Activated CD4-positive, alpha-beta T cell treated with anti-CD3 and anti-CD28 coated beads, Interleukin-2, amount 10 ng/mL, durations not matched to agents 24 days and 14 days (primary cell): Measurements from ENCODE around the gene ATG13. TPM values are rescaled to one million over a fixed set of nuclear protein-coding genes. Genes with fewer than 3 reads are reported as not detected.
"Not testable (repeated sequence)": the region's sequence is repeated elsewhere in the genome, so short reads cannot be mapped to it uniquely, and the experiment has no call there.

Experiments used
- DNase-seq: peaks from one replicate; pipeline ENCODE4 v3.0.0; 2022
- H3K27ac Mint-ChIP-seq: one replicate; pipeline ENCODE4 v1.8.0; 2022; ENCODE audit warnings: mild to moderate bottlenecking, mixed read lengths
- H3K27me3 Mint-ChIP-seq: one replicate; pipeline ENCODE4 v1.8.0; 2022; ENCODE audit warnings: mixed read lengths
- H3K36me3 Mint-ChIP-seq: one replicate; pipeline ENCODE4 v1.8.0; 2022; ENCODE audit warnings: low read depth, mild to moderate bottlenecking, mixed read lengths
- H3K4me1 Mint-ChIP-seq: one replicate; pipeline ENCODE4 v1.8.0; 2021; ENCODE audit warnings: mixed read lengths
- H3K4me3 Mint-ChIP-seq: one replicate; pipeline ENCODE4 v1.8.0; 2022; ENCODE audit warnings: mild to moderate bottlenecking, moderate library complexity, mixed read lengths
- H3K9me3 Mint-ChIP-seq: one replicate; pipeline ENCODE4 v1.8.0; 2021; ENCODE audit warnings: mixed read lengths
- intact Hi-C: fragments of 100-400 bp; cut with micrococcal nuclease; formaldehyde crosslinking; loops from one replicate; pipeline ENCODE4 v1.15.1; 2023
- total RNA-seq: library from RNA; stranded (reverse); gene quantifications from 2 replicates; pipeline ENCODE4 v1.2.3, GENCODE V29; 2022

ATG13 gene
- total RNA-seq, 1 donor from 2014 or later, result 55.4 TPM

DNA sequence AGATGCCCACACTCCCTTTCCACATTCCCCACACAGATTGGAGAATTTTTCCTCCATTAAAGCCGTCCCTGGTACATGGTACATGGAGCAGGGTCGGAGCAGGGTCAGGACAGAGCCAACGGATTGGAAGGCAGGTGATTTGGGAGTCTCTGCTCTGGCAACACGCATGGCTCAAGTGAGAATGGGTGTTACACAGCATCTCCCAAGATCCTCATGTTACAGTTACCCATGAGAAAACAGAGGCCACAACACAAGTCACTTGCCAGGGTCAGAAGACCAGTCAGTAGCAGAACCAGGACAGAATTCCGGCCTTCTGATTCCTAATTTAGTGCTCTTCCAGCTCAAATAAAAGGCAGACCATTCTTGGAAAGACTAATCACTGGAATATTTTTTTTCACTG, 94.0 kb downstream of the ATG13 start:
- no peaks in the 10 kb centered on the region for H3K27me3 Mint-ChIP-seq
- intact Hi-C loops, result no loop called here
- DNase-seq, result no peak
- H3K9me3 Mint-ChIP-seq, result no peaks in the 10 kb centered on the region
- peaks cover 4% of the 10 kb centered on the region for H3K4me1 Mint-ChIP-seq
- H3K4me3 Mint-ChIP-seq, result no peak overlapping the region
- H3K27ac Mint-ChIP-seq, result no peak overlapping the region
- peaks cover 20% of the 10 kb centered on the region for H3K36me3 Mint-ChIP-seq

DNA sequence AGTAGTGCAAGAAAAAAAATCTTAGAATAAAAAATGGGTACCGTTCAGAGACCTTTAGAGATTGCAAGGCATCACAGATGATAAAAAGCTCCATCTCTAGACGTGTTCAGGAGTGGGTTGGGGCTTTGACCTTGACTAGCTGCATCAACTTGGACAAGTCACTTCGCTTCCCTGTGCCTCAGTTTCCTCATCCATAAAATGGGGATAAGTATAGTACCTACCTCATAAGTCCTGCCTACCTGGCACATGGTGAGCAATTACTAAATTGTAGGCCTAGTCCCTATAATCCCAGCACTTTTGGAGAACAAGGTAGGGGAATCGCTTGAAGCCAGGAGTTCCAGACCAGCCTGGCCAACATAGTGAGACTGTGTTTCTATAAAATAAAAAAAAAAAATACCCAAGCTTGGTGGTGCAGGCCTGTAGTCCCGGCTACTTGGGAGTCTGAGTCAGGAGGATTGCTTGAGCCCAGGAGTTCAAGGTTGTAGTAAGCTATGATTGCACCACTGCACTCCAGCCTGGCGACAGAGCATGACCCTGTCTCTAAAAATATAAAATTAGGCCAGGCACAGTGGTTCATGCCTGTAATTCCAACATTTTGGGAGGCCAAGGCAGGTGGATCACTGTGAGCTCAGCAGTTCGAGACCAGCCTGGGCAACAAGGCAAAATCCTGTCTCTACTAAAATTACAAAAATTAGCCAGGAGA, 95.7 kb downstream of the ATG13 start:
- intact Hi-C loops, result no loop called here
- no peaks in the 10 kb centered on the region for H3K27me3 Mint-ChIP-seq
- no peak for DNase-seq
- H3K4me3 Mint-ChIP-seq, result no peak overlapping the region
- H3K27ac Mint-ChIP-seq, result no peak overlapping the region
- H3K4me1 Mint-ChIP-seq, result peaks cover 2% of the 10 kb centered on the region
- peaks cover 7% of the 10 kb centered on the region for H3K36me3 Mint-ChIP-seq
- no peaks in the 10 kb centered on the region for H3K9me3 Mint-ChIP-seq

DNA sequence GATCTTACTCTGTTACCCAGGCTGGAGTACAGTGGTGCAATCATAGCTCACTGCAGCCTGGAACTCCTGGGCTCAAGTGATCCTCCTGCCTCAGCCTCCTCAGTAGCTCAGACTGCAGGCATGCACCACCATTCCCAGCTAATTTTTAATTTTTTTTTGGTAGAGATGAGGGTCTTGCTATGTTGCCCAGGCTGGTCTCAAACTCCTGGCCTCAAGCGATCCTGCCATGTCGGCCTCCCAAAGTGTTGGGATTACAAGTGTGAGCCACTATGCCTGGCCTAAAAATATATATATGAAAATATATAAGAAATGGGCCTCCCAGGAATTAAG, 100.4 kb downstream of the ATG13 start:
- H3K27me3 Mint-ChIP-seq, H3K36me3 Mint-ChIP-seq, intact Hi-C loops, DNase-seq, H3K4me1 Mint-ChIP-seq, H3K4me3 Mint-ChIP-seq, H3K27ac Mint-ChIP-seq, H3K9me3 Mint-ChIP-seq: not testable (repeated sequence)

DNA sequence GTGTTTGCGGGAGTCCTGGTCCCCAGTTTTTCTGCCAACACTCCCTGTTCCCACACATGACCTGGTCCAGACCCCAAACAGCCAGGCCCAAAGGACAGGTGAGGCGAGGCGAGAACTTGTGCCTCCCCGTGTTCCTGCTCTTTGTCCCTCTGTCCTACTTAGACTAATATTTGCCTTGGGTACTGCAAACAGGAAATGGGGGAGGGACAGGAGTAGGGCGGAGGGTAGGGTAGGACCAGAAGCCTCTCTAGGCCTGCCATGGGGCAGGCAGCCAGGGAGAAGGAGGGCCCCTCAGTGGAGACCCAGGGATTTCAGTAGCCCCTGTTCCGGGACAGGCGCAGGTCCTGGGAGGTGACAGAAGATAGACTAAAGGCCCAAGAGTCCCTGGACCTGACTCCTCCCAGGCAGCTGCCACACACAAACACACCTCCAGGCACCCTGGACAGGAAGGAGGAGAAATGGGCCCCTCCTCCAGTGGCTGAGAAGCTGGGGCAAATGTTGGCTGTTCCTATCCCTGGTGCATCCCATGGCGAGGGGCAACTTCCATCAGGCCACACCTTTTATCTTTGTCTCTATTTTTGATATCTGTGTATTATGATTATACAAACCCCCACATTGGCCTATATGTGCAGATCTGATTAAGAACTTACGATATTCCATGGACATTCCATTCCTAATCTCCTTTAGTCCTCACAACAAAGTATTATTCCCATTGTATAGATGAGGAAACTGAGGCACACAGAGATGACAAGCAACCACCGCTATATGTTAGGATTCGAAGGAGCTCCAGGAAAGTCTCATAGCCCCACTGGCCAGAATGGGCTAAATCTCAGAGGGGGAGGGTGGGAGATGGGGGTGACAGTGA, 101.0 kb downstream of the ATG13 start:
- Mint-ChIP-seq H3K27ac (no peak overlapping the region), H3K4me3 (no peak overlapping the region), H3K36me3 (no peaks in the 10 kb centered on the region), H3K9me3 (no peaks in the 10 kb centered on the region), H3K27me3 (no peaks in the 10 kb centered on the region), H3K4me1 (peaks cover 3% of the 10 kb centered on the region)
- intact Hi-C loops, result no loop called here
- DNase-seq, result no peak

DNA sequence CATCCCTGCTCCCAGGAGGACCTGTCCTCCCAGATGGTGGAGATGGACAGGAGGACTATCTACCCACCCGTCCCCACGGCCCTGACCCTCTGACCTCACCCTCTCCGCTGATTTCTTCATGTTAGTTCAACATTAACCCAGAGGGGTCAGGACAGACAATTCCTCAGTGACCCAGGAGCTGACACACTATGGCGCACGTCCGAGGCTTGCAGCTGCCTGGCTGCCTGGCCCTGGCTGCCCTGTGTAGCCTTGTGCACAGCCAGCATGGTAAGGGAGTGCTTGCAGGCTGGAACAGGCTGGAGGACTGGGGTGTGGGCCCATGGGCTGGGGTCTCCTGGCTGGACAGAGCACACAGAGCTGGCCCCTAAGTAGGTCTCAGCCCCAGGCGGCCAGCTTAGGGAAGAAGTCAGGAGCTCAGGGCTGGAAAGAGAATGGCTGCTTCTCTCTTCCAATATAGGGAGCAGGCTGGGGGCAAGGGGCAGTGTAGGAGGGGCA, 101.7 kb downstream of the ATG13 start, which contains the start of gene F2:
Gene F2 (plus strand): TSS at position 166 of the 495 bp plus-strand sequence. CDS start 23 bp downstream, at position 189.
- no peak within 1 kb of the TSS for H3K27ac Mint-ChIP-seq
- no peaks in the 10 kb centered on the region for H3K9me3 Mint-ChIP-seq
- H3K4me3 Mint-ChIP-seq, result no peak within 1 kb of the TSS
- DNase-seq, result no peak
- no peaks in the 10 kb centered on the region for H3K36me3 Mint-ChIP-seq
- intact Hi-C loops, result no loop called here
- peaks cover 3% of the 10 kb centered on the region for H3K4me1 Mint-ChIP-seq
- no peaks in the 10 kb centered on the region for H3K27me3 Mint-ChIP-seq

- Mint-ChIP-seq H3K36me3 (no peaks in the 10 kb centered on the region), H3K4me3 (no peak overlapping the region), H3K27ac (no peak overlapping the region), H3K27me3 (no peaks in the 10 kb centered on the region), H3K9me3 (no peaks in the 10 kb centered on the region), H3K4me1 (peaks cover 3% of the 10 kb centered on the region)
- intact Hi-C loops, result no loop called here
- DNase-seq, result no peak
Measured at GRCh38 chr11:46719543-46720218, 102.3 kb downstream of the ATG13 start.

DNA sequence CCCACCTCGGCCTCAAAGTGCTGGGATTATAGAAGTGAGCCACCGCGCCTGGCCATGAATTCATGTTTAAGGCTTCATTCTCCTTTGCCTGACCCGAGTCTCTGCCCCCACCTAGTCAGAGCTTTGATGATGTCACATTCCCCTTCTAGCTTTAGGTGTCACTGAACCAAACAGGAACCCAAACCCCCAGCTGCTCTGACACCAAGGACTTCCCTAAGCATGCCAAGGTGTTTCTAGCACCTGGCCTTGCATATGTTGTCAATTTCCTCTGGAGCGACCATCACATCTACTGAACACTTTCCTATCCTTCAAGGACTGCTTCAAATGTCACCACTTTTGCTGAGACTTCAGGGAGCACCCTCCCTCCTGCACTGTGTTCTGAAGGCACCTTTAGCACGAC, 103.9 kb downstream of the ATG13 start:
- no peak overlapping the region for H3K4me3 Mint-ChIP-seq
- intact Hi-C loops, result no loop called here
- H3K4me1 Mint-ChIP-seq, result peaks cover 3% of the 10 kb centered on the region
- no peaks in the 10 kb centered on the region for H3K36me3 Mint-ChIP-seq
- H3K27me3 Mint-ChIP-seq, result no peaks in the 10 kb centered on the region
- DNase-seq, result no peak
- no peaks in the 10 kb centered on the region for H3K9me3 Mint-ChIP-seq
- no peak overlapping the region for H3K27ac Mint-ChIP-seq

DNA sequence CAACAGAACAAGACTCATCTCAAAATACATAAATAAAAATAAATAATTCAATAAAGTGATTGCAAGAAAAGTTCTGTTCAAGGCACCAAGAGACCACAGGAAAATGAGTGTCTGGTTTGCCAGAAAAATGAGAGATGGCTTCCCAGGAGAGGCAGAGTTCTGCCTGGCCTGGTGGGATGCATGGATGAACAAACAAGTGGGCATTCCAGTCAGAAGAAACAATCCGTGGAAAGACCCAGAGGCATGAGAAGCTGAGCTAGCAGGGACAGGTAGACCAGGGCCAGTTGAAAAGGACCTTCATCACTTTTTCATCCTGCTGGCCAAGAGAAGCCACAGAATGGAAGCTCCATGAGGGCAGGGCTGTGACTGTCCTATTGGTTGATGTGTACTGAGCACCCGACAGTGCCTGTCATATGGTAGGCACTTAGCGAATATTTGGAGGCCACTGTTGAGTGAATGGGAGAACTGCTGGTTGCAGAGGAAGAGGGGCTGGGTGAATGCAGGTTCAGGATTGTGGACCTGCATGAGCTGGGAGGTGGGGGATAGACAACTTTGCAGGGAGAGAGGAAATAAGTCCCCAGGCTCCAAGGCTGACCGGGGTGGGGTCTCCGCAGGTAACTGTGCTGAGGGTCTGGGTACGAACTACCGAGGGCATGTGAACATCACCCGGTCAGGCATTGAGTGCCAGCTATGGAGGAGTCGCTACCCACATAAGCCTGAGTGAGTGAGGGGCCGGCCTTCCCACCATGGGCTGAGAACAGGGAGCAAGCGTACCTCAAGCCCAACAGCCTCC, 105.4 kb downstream of the ATG13 start:
- Mint-ChIP-seq H3K9me3 (no peaks in the 10 kb centered on the region), H3K27ac (no peak overlapping the region), H3K4me3 (no peak overlapping the region), H3K4me1 (peaks cover 3% of the 10 kb centered on the region), H3K36me3 (no peaks in the 10 kb centered on the region), H3K27me3 (no peaks in the 10 kb centered on the region)
- DNase-seq, result no peak
- intact Hi-C loops, result no loop called here

DNA sequence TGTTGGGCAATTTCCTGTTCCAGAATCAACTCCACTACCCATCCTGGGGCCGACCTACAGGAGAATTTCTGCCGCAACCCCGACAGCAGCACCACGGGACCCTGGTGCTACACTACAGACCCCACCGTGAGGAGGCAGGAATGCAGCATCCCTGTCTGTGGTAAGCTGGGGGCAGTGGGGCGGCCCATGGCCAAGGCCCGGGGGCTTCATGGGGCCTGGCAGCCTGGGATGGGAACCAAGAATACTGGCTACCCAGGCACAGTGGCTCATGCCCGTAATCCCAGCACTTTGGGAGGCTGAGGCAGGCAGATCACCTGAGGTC, 106.0 kb downstream of the ATG13 start:
- intact Hi-C loops, result no loop called here
- no peaks in the 10 kb centered on the region for H3K4me1 Mint-ChIP-seq
- H3K36me3 Mint-ChIP-seq, result no peaks in the 10 kb centered on the region
- H3K4me3 Mint-ChIP-seq, result no peak overlapping the region
- no peak overlapping the region for H3K27ac Mint-ChIP-seq
- H3K27me3 Mint-ChIP-seq, result no peaks in the 10 kb centered on the region
- H3K9me3 Mint-ChIP-seq, result no peaks in the 10 kb centered on the region
- no peak for DNase-seq

- H3K27me3 Mint-ChIP-seq, result no peaks in the 10 kb centered on the region
- no peaks in the 10 kb centered on the region for H3K4me1 Mint-ChIP-seq
- no peaks in the 10 kb centered on the region for H3K9me3 Mint-ChIP-seq
- DNase-seq, result no peak
- H3K36me3 Mint-ChIP-seq, result no peaks in the 10 kb centered on the region
- no peak overlapping the region for H3K27ac Mint-ChIP-seq
- intact Hi-C loops, result no loop called here
- no peak overlapping the region for H3K4me3 Mint-ChIP-seq
Measured at GRCh38 chr11:46724088-46724487, 106.7 kb downstream of the ATG13 start.

Other genes starting within 250 kb of the ATG13 start
- gene MDK, start 235.9 kb upstream of the ATG13 start, total RNA-seq, result 5.4 and 7.1 TPM in 2 replicates
- gene CHRM4, start 225.8 kb upstream of the ATG13 start, total RNA-seq, result 0.80 and 0.84 TPM in 2 replicates
- 27.7 and 34.9 TPM in 2 replicates for gene AMBRA1, start 23.5 kb upstream of the ATG13 start, total RNA-seq
- 4.3 and 4.5 TPM in 2 replicates for gene HARBI1, start 326 bp upstream of the ATG13 start, total RNA-seq
- gene ARHGAP1, start 83.1 kb downstream of the ATG13 start, total RNA-seq, result 59.1 and 61.7 TPM in 2 replicates
- 12.9 and 14.1 TPM in 2 replicates for gene ZNF408, start 83.5 kb downstream of the ATG13 start, total RNA-seq
- gene F2, start 101.7 kb downstream of the ATG13 start, total RNA-seq, result 0.30 TPM in 1 of 2 replicates, not detected in the other
- gene CKAP5, start 228.7 kb downstream of the ATG13 start, total RNA-seq, result 124 and 133 TPM in 2 replicates